PC-9 (cell line): Measurements from ENCODE around the gene FAM174C.

Experiments used
- CTCF ChIP-seq: fragments of 200-600 bp; sonication (generic); conservative IDR thresholded peaks from 2 replicates; pipeline ENCODE4 v1.6.1; 2017; ENCODE audit warnings: mixed run types, antibody characterized with exemption, mild to moderate bottlenecking, moderate library complexity
- EZH2 ChIP-seq: fragments of 200-600 bp; sonication (generic); IDR thresholded peaks from 2 replicates; pipeline ENCODE4 v1.8.0; 2017; ENCODE audit warnings: antibody characterized with exemption, low read depth

- TF ChIP-seq CTCF (no peak), EZH2 (no peak)
Measured at GRCh38 chr19:1321539-1321938, 46.2 kb downstream of the FAM174C start.
